Neural cell (in vitro differentiated cells): ENCODE results near the gene FXN.

Experiments
- EZH2 ChIP-seq: fragments of 200-600, 300-800 bp; shearing (Covaris generic), sonication (generic); IDR thresholded peaks from 2 replicates; pipeline ENCODE4 v1.6.1; 2014; ENCODE audit warnings: antibody characterized with exemption, low read length, borderline replicate concordance, mild to moderate bottlenecking; ENCODE audit not compliant: insufficient read depth, poor library complexity, severe bottlenecking
- POLR2AphosphoS5 ChIP-seq: IDR thresholded peaks from 2 replicates; pipeline ENCODE4 v1.6.1; 2012
- RAD21 ChIP-seq: fragments of 450-650 bp; conservative IDR thresholded peaks from 2 replicates; pipeline ENCODE4 v1.6.1; 2014; ENCODE audit warnings: antibody characterized with exemption, mild to moderate bottlenecking, moderate library complexity
- SMC3 ChIP-seq: fragments of 450-650 bp; conservative IDR thresholded peaks from 2 replicates; pipeline ENCODE4 v1.6.1; 2014; ENCODE audit warnings: antibody characterized with exemption, mild to moderate bottlenecking, moderate library complexity; ENCODE audit not compliant: poor library complexity
- TAF1 ChIP-seq: IDR thresholded peaks from 2 replicates; pipeline ENCODE4 v1.6.1; 2012; ENCODE audit warnings: low read depth
- TF ChIP-seq, protein P1 (sequence below): fragments of 450-650 bp; IDR thresholded peaks from 2 replicates; pipeline ENCODE4 v1.5.1; 2014; ENCODE audit warnings: antibody characterized with exemption, mild to moderate bottlenecking, moderate library complexity; ENCODE audit not compliant: poor library complexity, severe bottlenecking
- TF ChIP-seq, protein P2 (sequence below): IDR thresholded peaks from 2 replicates; pipeline ENCODE4 v1.6.1; 2012; ENCODE audit warnings: borderline replicate concordance

DNA sequence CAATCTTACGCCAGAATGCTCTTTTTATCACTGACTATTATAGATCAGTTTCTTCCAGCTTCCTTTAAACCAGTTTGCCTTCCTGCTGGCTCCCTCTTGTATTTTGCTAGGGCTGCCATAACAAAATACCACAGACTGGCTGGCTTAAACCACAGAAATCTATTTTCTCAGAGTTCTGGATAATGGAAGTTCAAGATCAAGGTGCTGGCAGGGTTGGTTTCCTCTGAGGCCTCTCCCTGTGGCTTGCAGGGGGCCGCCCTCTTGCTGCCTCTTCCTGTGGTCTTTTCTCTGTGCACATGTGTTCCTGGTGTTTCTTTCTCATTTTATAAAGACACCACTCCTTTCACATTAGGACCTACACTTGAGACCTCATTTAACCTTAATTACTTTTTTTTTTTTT lies 6.8 kb upstream of the FXN start:
- no peak for TF ChIP-seq POLR2AphosphoS5
- no peak for TF ChIP-seq RAD21
- TF ChIP-seq, protein P1, sequence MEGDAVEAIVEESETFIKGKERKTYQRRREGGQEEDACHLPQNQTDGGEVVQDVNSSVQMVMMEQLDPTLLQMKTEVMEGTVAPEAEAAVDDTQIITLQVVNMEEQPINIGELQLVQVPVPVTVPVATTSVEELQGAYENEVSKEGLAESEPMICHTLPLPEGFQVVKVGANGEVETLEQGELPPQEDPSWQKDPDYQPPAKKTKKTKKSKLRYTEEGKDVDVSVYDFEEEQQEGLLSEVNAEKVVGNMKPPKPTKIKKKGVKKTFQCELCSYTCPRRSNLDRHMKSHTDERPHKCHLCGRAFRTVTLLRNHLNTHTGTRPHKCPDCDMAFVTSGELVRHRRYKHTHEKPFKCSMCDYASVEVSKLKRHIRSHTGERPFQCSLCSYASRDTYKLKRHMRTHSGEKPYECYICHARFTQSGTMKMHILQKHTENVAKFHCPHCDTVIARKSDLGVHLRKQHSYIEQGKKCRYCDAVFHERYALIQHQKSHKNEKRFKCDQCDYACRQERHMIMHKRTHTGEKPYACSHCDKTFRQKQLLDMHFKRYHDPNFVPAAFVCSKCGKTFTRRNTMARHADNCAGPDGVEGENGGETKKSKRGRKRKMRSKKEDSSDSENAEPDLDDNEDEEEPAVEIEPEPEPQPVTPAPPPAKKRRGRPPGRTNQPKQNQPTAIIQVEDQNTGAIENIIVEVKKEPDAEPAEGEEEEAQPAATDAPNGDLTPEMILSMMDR = no peak
- TF ChIP-seq, protein P2, sequence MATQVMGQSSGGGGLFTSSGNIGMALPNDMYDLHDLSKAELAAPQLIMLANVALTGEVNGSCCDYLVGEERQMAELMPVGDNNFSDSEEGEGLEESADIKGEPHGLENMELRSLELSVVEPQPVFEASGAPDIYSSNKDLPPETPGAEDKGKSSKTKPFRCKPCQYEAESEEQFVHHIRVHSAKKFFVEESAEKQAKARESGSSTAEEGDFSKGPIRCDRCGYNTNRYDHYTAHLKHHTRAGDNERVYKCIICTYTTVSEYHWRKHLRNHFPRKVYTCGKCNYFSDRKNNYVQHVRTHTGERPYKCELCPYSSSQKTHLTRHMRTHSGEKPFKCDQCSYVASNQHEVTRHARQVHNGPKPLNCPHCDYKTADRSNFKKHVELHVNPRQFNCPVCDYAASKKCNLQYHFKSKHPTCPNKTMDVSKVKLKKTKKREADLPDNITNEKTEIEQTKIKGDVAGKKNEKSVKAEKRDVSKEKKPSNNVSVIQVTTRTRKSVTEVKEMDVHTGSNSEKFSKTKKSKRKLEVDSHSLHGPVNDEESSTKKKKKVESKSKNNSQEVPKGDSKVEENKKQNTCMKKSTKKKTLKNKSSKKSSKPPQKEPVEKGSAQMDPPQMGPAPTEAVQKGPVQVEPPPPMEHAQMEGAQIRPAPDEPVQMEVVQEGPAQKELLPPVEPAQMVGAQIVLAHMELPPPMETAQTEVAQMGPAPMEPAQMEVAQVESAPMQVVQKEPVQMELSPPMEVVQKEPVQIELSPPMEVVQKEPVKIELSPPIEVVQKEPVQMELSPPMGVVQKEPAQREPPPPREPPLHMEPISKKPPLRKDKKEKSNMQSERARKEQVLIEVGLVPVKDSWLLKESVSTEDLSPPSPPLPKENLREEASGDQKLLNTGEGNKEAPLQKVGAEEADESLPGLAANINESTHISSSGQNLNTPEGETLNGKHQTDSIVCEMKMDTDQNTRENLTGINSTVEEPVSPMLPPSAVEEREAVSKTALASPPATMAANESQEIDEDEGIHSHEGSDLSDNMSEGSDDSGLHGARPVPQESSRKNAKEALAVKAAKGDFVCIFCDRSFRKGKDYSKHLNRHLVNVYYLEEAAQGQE = no peak
- no peak for TF ChIP-seq SMC3
- TF ChIP-seq EZH2 = no peak
- TF ChIP-seq TAF1 = no peak
